SIG-M5 treated with dmso at 0.1 percent for 504 hours (cell line): ENCODE data around the gene CAMSAP1.

ENCODE experiments used
- DNase-seq: peaks from one replicate; lab custom pipeline; 2025; ENCODE audit not compliant: unreplicated experiment; lab: John Stamatoyannopoulos, UW

CAMSAP1 gene

DNA sequence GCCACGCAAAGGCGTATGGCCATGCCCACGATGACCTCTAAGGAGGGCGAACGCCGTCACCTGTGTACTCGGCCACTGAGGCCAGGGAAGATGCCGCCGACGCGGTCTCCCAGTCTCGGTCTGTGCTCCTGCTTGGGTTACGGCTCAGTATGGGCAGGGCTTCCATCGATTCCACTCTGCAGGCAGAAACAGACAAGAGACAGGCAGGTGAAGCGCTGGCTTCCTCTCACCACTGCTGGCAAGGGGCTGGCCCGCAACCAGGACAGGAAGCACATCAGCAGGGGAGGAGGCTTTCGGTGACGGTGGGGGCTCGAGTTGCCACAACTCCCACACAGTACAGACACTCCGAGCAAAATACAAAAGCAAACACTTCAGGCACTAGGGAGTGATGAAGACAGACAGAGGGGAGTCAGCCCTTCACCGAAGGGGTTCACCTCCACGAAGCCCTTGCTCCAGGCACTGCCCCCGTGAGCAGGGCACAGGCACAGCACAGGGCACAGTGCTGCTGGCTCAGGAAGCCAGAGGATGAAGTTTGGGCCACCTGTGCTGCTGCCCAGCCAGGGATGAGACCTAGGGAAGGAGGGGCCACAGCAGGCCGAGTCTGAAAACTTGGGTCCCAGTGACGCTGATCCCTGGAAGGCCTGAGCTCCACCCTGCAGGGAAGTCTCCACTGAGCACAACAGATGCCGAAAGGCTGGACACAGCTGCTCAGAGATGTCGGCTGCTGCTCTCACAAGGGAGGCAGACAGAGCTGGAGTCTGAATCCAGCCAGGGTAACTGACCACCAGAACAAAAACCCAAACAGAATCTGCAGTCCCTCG is 91.3 kb downstream of the CAMSAP1 start:
- no peak for DNase-seq

DNA sequence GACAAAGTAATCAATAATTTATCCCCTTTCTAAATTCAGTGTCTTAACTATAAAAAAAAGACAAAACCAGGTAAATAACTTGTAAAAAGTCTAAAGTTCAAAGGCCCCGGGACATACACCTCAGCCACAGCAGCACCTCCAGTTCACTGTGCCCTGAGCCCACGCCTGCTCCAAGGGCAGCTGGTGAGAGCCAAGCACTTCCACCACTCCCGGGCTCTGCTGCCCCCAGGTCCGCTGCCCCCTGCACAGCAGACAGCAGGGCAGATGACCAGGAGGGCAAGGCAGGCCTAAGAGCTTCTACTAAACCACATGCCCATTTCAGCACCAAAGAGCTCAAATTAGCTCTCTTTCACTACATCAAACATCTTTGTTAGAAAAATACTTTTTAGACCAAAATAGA is 91.9 kb downstream of the CAMSAP1 start:
- no peak for DNase-seq

GRCh38 chr9:135814421-135815095 is 92.8 kb downstream of the CAMSAP1 start:
- DNase-seq: no peak

- DNase-seq: no peak
These were observed 93.6 kb downstream of the CAMSAP1 start for GRCh38 chr9:135813671-135814290.

GRCh38 chr9:135812961-135813360 is 94.4 kb downstream of the CAMSAP1 start:
- no peak for DNase-seq

DNA sequence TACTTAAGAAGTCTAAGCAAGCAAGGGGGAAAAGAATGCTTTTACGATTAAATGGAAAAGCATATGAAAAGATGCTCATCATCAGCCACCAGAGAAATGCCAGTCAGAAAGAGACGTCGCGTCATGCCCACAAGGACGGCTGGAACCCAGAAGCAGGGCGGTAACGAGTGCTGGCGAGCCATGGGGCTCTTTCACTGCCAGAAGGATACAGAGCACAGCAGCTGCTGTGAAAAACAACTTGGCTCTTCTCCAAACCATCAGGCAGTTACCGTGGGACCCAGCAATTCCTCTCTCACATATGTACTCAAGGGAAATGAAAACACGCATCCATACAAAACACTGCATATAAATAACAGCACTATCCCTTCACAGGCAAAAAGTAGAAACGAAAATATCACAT is 95.5 kb downstream of the CAMSAP1 start:
- no peak for DNase-seq

DNA sequence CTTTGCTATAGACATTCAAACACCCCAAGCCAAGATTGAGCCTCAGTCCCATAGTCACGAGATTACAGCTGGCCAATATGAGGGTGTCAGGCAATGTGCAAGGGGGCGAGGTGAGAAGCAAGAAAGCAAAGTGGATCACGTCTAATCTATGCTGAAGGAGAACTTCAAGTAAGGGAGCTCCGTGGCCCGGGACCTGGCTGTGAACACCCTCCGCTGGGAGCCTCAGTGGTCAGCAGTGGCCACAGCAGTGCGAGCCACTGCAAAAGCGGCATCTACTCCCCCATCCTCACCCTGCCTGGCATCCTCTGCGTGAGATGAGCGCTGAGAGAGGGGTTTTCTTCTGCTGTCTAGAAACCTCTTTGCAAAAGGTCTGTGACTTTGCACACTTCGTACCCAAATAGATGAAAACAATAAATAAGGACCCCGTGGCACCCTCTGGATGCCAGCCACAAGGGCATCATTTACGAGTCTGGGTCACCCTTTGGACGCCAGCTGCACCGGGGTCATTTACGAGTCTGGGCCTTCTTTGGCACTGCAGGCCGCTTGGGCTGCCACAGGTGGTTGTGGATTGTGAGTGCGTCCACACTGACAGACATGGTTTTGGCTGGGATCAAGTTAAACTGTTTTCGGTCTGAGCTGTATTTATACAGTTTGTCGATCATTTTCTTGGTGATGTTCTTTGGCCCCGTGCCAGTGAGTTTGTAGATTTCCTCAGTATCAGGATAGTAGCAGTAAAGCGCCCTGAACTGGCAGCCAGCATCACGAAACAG is 96.4 kb downstream of the CAMSAP1 start:
- no peak for DNase-seq

DNA sequence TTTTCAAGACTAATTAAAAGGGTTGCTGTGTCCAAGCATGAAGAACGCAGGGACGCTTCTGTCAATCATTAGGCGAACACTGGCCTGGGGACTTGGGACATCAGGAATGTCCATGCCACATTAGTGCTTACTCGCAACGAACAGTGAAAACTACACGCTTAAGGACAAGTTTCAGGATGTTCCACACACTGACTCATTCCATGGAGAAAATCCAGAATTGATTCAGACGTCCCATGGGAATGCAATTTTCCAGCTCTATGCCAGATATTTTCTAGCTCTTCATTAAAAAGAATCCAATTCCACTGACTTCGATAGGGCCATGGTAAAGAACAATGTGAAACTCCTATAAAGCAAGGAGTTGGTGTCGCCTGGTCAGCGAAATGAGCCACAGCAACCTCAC is 98.2 kb downstream of the CAMSAP1 start:
- no peak for DNase-seq

DNA sequence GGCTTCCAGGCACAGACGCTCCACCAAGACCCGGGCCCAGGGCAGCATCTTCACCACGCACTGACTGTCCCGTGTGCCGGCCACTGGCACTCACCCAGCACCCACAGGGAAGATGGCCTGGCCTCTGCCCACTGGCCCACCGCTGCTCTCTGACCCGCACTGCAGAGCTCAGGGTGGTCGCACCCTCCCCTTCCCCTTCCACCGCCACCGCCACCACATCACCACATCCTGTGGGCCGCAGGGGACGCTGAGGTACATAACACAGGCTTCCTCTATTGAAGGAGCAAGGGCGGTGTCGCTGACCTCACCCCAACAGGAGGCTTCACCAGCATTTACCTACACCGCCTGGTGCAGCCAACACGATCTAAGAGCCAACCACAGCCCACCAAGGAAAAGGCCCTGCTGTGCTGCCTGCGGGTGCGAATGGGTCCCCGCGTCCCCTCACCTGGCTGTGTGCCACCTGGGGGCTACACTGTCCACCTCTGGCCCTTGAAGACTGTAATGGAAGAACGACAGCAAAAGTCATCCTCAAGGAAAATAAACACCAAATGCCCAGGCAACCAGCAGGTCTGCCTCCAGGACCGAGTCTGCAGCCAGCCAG is 101.8 kb downstream of the CAMSAP1 start:
- no peak for DNase-seq

DNA sequence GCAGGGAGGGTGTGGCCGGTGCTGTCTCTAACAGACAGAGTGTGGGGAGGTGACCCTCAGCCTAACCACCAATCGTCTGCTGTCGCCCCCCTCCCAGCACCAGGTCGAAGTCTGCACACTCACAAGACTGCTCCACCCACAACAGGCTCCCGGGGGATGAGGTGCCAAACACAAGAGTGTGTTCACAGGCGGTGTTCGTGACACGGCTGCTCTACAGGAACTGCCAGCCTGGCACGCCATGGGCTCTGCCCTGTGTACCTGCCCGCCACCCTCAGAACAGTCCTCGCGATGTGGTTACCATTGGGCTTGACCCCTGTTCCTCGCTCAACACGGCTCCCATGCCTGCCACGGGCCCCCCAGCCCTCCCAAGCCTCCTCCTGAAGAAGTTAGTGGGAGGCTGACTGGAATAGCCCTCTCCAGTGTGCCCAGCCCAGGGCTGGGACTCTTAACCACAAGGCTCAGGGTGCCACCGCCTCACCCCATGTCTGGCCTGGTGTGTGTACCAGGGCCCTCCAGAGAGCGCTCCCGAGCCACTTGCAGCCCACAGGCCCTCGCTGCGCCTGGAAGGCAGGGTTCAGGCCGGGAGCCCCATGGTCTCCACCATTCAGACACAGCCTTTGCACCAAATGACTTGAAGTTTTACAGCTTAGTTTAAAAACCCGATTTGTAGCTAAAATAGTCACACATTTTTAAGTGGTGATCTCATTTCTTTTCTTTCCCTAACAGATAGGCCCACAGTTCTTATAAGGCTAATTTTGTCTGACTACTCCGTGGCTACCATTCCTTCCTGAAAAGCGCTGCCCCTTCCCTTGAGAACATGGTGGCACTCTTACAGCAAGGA is 102.5 kb downstream of the CAMSAP1 start:
- DNase-seq: no peak

DNA sequence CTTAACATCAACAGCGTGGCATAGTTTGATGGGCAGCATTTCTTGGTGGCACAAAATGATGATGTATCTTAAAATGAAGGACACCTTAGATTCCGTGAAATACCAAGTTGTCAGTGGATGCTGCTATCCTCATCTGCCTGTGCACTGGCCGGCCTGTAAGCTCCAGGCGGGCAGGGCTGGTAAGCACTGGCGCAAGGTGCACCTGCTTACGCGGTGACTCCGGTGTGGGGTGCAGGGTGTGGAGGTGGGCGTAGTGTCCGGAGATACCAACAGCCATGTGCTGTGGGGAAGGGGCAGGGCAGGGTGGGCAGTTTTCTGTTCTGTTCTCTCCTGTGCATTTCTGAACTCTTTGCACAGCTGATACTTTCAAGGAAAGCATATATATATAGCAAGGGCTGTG is 103.9 kb downstream of the CAMSAP1 start:
- no peak for DNase-seq

DNA sequence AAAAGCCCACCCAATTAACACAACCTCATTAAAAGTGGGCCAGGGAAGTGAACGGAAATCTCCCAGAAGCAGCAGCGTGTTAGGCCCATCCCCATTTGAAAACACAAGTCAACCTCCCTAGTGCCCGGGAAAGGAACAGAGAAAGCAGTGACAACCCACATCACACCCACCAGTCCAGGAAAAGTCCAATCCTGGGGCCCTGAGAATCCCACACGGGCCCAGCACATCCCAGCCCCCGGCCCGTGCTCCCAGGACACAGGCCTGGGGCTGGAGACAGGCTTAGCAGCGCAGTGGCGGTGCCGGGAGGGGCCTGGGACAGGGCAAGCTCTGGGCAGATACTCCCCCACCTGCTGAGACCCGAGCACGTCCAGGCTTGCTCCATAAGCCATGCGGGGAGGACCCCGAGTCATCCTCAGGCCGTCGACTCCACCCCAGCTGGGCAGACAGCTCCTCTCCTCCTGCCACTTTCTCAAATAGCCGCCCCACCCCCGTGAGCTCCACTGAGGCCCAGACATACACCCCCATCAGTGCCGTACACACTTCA is 104.4 kb downstream of the CAMSAP1 start:
- no peak for DNase-seq

GRCh38 chr9:135801070-135801469 is 106.3 kb downstream of the CAMSAP1 start:
- DNase-seq: no peak

- no peak for DNase-seq
These were observed 108.1 kb downstream of the CAMSAP1 start for GRCh38 chr9:135799261-135799660.

GRCh38 chr9:135798263-135798585 is 109.1 kb downstream of the CAMSAP1 start:
- no peak for DNase-seq

DNA sequence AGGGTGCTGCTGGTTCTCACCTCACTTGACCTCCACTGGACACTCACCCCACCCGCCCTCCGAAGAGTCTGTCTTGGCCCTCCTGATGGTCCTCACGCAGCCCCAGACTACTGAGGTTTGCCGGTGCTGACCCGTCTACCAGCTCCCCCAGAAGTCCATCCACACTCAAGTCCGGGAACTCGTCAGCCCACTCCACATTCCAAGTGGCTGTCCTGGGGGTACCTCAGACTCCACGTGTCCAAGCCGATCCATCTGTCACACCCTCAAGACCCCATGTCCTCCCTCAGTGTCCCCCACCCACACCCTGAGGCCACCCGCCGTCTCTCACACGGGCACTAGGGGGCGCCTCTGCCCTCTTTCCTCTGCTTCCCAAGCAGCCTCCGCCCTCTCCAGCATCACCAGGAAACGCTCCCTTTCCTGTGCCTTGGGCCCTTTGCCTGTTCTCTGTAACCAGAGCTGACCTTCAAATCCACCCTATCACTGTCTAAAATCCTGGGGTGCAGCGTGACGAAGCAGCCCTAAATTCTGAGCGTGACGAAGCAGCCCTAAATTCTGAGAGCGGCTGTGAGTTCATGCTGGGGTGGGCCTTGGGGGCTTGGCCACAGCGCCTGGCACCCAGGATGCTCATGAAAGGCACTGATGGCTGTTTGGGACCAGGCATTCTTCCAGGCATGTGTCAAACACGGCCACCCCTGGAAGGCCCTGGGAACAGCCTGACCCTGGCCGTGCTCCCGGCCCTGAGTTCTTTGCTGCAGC is 109.7 kb downstream of the CAMSAP1 start:
- DNase-seq: no peak

- no peak for DNase-seq
These were observed 110.4 kb downstream of the CAMSAP1 start for GRCh38 chr9:135796784-135797485.

DNA sequence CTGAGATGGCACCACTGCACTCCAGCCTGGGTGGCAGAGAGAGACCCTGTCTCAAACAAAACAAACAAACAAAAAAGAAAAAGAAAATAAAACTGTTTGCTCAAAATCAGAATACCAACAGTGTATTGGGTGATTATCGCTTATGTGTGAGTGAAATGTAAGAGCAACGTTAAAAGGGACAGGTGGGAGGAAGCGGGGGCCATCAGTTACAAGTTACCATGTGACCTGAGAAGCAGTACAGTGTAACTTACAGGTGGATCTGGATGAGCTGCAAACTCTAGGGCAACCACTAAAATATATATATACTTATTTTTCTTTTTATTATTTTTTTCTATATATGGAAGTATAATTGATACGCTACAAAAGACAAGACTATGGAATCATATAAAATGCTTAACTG is 112.0 kb downstream of the CAMSAP1 start:
- no peak for DNase-seq
